Activated CD8-positive, alpha-beta memory T cell treated with anti-CD3 and anti-CD28 coated beads for 36 hours (primary cell): ENCODE data around the gene SNRPB. TPM values are rescaled to one million over a fixed set of nuclear protein-coding genes. Genes with fewer than 3 reads are reported as not detected.

ENCODE experiments used
- CTCF ChIA-PET: fragments of 350-600 bp; sonication (Branson Sonifier 250); formaldehyde crosslinking; loops from one replicate; lab custom pipeline; 2021; ENCODE audit warnings: antibody characterized with exemption; lab: Charles Lee
- POLR2A ChIA-PET: fragments of 350-600 bp; sonication (Branson Sonifier 250); formaldehyde crosslinking; loops from one replicate; lab custom pipeline; 2021; ENCODE audit warnings: antibody characterized with exemption; lab: Charles Lee
- total RNA-seq, 2 experiments: library from RNA; stranded (reverse); gene quantifications; one replicate each; pipeline ENCODE4 v1.2.3, GENCODE V29; 2021

SNRPB gene
- total RNA-seq, 2 experiments from 2014 or later, result 462 to 463 TPM

DNA sequence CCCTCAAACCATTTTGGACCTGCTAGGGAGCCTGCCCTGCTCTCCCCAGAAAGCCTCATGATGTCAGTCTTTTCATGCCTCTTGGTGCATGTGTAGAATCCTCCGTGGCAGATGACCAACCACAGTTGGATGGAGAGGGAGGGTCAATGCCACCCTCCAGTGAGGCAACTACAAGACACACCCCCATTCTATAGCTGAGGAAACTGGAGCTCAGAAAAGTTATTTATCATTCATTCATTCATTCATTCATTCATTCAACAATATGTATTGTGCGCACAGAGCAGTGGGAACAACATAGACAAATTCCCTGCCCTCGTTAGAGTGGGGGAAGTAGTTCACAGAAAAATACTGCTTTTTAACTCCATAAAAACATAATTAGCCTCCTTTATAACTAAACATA lies 16.8 kb downstream of the SNRPB start:
- CTCF ChIA-PET, result interaction anchor here (0.6 to 1.0 kb wide), 2 partner anchors 16 to 246 kb away, joined by 3 to 5 read pairs; no protein-coding TSS in a partner anchor
- POLR2A ChIA-PET, result interaction anchor here (1.1 kb wide), 1 partner anchor 9 kb away, joined by 4 read pairs; no protein-coding TSS in a partner anchor

DNA sequence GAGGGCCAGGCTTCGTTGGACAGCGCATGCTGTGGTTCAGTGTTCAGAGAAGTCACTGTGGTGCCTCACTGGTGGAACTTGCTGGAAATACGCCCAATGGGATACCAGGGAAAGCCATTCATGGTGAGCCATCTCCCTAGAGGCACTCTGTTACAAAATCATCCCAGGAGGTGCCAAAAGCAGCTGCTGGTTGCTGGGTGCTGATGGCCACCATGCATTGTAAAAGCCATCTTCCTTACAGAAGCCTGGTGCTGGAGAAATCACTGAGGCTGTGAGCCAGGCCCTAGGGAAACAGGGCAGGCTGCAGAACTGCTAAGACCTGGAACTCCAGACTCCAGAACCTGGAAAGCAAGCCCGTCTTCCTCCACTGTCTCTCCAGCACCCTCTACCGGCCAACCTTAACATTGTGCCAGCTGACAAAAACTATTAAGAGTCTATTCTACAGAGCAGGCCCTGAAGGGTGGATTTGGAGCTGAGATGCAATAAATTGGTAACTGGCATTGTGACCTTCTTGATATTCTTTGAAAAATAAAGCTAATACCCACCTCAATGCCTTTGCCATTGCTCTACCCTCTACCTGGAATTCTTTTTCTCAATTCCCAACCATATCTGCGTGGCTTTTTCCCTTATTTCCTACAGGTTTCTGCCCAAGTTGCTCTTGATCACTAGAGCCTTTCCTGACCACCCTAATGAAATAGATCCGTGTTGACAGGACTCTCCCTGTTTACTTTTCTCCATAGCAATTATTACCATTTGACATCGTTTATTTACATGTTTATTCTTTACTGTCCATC lies 18.5 kb downstream of the SNRPB start:
- CTCF ChIA-PET, result interaction anchor here (0.7 to 1.7 kb wide), 11 partner anchors 15 to 245 kb away, joined by 3 to 7 read pairs (median 3); partner anchors contain the start of genes SNRPB and TGM6
- POLR2A ChIA-PET, result interaction anchor here (0.6 kb wide), 1 partner anchor 780 kb away, joined by 3 read pairs; no protein-coding TSS in a partner anchor

DNA sequence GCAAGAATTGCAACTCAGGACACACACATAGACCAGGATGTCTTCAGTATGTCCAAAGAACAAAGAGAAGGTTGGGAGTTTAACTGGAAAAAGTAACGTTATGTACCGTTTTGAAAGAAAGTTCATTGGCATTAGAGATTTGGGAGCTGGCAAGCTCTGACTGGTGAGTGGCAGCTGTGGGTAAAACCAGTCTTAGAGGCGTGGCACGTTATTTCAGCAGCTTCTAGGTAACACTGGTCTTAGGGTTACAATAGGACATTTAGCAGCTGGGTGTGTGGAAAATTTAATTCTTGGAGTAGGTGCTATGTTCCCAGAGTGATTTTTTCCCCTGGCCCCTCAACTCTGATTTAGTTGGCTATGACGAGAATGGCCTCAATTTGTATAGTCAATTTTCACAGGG lies 19.2 kb downstream of the SNRPB start:
- ChIA-PET POLR2A (no interaction called here), CTCF (interaction anchor here (0.9 to 1.8 kb wide), 7 partner anchors 14 to 244 kb away, joined by 3 to 7 read pairs (median 3); partner anchors contain the start of gene SNRPB)

DNA sequence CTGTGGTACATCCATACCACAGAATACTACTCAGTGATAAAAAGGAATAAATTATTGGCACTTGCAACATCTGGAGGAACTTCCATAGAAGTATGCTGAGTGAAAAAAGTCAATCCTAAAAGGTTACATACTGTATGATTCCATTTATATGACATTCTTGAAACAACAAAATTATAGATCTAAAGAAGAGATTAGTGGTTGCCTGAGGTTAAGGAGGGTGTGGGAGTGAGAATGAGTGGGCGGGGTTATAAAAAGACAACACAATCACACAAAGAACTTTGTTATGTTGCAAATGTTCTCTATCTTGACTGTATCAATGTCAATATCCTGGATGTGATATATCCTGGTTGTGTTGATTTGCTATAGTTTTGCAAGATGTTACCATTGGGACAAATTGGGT lies 21.2 kb downstream of the SNRPB start:
- POLR2A ChIA-PET, result no interaction called here
- CTCF ChIA-PET, result no interaction called here

DNA sequence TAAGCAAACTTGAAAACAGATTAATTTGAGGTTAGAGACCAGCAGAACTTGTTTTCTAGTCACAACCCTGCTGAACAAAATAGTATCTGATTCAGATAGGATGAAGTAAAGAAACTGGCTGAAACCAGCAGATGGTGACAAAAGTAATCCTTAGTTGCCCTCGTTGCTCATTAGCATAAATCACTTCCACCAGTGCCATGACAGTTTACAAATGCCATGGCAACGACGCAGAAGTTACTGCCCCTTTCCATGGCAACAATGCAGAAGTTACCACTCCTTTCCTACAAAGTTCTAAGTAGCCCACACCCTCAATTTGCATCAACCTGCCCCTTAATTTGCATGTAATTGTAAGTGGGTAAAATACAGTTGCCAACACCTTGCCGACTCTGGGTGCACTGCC lies 23.7 kb downstream of the SNRPB start:
- CTCF ChIA-PET, result interaction anchor here (1.2 kb wide), 2 partner anchors 12 to 60 kb away, joined by 3 read pairs; no protein-coding TSS in a partner anchor
- POLR2A ChIA-PET, result no interaction called here

DNA sequence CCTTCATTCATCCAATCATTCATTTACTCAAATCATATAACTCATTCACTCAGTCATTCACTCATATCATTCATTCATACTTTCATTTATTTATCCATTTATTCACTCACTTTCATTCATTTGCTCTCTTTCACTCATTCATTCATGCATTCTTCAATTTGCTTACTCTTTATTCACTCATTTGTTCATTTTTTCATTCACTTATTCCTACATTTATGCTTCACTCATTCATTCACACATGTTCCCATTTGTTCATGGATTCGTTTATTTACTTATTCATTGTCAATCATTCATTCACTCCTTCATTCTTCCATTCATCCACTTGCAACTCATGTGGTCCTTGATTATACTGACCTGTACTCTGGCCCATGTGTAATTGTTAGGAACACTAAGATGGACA lies 39.4 kb downstream of the SNRPB start:
- POLR2A ChIA-PET, result interaction anchor here (0.6 kb wide), 1 partner anchor 1043 kb away, joined by 5 read pairs; no protein-coding TSS in a partner anchor

DNA sequence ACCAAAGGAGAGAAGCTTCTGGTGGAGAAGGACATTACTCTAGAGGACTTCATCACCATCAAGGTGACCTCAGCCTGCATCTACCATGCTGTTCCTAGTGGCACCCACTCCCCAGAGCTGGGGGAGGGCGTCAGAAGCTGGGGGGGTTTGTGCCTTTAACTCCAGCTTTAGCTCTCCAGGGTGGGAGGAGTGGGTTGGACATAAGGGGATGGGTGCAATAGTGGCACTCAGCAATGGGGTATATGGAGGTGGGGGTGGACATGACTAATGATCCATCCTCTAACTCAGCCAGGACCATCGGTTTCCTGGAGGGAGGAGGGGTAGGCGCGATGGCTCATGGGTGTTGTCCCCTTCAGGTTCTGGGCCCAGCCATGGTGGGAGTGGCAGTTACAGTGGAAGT lies 40.1 kb downstream of the SNRPB start:
- ChIA-PET CTCF (no interaction called here), POLR2A (no interaction called here)

More for the DNA sequence above, 39.4 kb downstream of the SNRPB start:
- CTCF ChIA-PET, result no interaction called here

DNA sequence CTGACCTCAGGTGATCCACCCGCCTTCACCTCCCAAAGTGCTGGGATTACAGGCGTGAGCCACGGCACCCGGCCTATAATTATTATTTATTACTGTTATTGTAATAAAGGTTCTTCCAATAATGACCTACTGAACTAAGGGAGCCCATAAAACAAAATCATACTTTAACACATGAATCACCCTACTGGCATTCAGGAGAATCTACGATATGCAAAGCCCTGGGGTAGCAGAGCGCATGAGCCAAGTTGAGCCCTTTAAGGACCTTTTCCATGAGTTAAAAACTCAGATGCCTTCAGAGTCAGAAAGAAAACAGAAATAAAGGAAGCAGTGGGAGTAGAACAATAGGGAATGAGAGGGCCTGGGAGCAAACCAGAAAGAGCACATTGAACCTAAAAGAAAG lies 41.5 kb downstream of the SNRPB start:
- ChIA-PET CTCF (interaction anchor here (1.0 kb wide), 1 partner anchor 23 kb away, joined by 3 read pairs; no protein-coding TSS in a partner anchor), POLR2A (no interaction called here)

DNA sequence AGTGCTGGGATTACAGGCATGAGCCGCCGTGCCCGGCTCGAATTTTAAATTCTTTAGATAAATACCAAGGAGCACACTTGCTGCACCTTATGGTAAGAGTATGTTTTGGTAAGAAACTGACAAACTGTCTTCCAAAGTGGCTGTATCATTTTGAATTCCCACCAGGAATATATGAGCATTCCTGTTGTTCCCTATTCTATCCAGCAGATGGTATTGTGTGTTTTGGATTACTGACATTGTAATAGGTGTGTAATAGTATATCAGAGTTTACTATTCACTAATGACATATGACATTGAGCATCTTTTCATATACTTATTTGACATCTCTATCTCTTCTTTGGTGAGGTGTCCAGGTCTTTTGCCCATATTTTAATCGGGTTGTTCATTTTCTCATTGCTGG lies 49.3 kb downstream of the SNRPB start:
- CTCF ChIA-PET, result no interaction called here
- POLR2A ChIA-PET, result no interaction called here

DNA sequence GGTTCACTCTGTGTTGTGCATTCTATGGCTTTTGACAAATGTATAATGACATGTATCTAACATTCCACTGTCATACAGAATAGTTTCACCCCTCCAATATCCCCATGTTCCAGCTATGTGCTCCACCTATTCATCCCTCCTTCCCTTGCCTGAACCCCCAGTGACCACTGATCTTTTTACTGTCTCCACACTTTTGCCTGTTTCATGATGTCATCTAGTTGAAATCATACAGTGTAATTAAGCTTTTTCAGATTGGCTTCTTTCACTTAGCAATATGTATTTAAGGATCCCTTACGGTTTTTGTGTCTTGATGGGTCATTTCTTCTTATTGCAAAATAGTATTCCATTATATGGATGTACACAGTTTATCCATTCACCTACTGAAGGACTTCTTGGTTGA lies 50.1 kb downstream of the SNRPB start:
- ChIA-PET CTCF (no interaction called here), POLR2A (no interaction called here)

DNA sequence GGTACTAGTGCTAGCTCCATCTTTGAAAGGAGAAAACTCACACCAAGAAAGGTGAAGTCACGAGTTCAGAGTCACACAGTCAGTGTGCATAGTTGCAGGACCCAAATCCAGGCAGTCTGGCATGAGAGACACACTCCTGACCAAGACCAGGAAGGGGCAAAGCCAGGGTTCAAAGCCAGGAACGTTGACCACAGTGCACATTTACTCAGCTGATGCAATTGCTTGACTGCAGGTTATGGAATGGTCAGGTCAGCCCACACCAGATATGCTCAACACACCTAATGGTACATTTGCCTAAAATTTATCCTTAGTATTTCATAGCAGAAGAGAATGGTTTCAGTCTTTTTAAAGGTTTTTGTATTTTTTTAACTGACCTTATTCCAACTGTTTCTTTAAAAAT lies 52.2 kb downstream of the SNRPB start:
- CTCF ChIA-PET, result no interaction called here
- POLR2A ChIA-PET, result no interaction called here

DNA sequence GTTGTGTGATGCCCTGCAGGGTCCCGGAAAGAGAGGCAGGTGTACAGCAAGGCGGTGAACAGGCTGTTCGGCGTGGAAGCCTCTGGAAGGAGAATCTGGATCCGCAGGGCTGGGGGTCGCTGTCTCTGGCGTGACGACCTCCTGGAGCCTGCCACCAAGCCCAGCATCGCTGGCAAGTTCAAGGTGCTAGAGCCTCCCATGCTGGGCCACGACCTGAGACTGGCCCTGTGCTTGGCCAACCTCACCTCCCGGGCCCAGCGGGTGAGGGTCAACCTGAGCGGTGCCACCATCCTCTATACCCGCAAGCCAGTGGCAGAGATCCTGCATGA lies 53.4 kb downstream of the SNRPB start:
- ChIA-PET CTCF (no interaction called here), POLR2A (no interaction called here)

DNA sequence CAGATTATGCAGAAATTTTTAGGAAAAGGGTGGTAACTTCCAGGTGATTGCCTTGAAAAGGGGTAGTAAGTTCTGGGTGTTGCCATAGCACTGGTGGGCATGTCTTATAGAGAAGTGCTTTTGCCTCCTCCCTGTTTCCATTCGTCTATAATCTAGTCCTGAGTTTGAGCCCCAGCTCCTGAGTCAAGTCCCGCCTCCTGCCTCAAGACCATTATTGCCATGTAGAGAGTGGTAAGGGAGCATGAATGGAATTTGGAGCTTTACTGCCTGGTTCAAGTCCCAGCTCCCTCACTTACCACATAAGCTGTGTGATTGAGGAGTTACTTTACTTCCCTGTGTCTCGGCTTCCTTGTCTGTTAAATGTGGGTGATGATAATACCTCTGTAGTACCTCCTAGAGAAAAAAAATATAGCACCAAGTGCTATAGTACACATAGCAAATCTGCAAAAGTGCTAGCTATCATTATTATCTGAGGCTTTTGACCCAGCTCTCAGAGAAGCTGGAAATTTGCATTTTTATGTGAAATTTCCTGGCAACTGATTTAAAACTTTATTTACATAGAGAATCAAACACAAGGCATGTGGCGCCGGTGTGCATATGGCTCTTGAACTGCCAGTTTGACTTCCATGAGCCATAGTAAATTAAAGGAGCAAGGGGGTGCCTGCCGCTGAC lies 53.9 kb downstream of the SNRPB start:
- ChIA-PET POLR2A (no interaction called here), CTCF (no interaction called here)

Other genes starting within 250 kb of the SNRPB start
- gene TGM3, start 174.8 kb downstream of the SNRPB start, total RNA-seq, result not detected
- gene TGM6, start 89.9 kb downstream of the SNRPB start, total RNA-seq, result not detected
- gene ZNF343, start 38.1 kb upstream of the SNRPB start, total RNA-seq, result 10 to 100 TPM; 10.8 to 12.4 TPM
- not detected for gene TMC2, start 65.8 kb upstream of the SNRPB start, total RNA-seq
- 100 to 1,000 TPM; 887 to 915 TPM for gene NOP56, start 181.8 kb upstream of the SNRPB start, total RNA-seq
- 100 to 1,000 TPM; 137 to 142 TPM for gene IDH3B, start 193.4 kb upstream of the SNRPB start, total RNA-seq
- under 1 TPM; 0.61 to 0.74 TPM for gene EBF4, start 222.0 kb upstream of the SNRPB start, total RNA-seq